ENCODE measurements around the gene CD164L2.

GRCh38 chr1:27343639-27344025 lies 39.5 kb downstream of the CD164L2 start:
- TF ChIP-seq CTCF (IDR thresholded peaks at IDR 0.05; ENCODE audit: insufficient read depth, low read length, poor library complexity, severe bottlenecking): no peak
- no peak for TF ChIP-seq EZH2phosphoT487 (conservative IDR thresholded peaks at IDR 0.05; ENCODE audit: low read length)

Measured in SU-DHL-6 (cell line).